ELF-1 (cell line): ENCODE measurements around the gene MYO3B.

Experiments used
- DNase-seq: peaks from one replicate; pipeline ENCODE4 v3.0.0-alpha.2; 2016; ENCODE audit warnings: low read depth, low spot score

Gene MYO3B

GRCh38 chr2:170212625-170213280 lies 34.8 kb downstream of the MYO3B start:
- DNase-seq: peak; percentile 31

GRCh38 chr2:170213281-170213625 lies 35.3 kb downstream of the MYO3B start:
- DNase-seq: peak; percentile 59

GRCh38 chr2:170213651-170214050 lies 35.7 kb downstream of the MYO3B start:
- no peak for DNase-seq

GRCh38 chr2:170214309-170214948 lies 36.5 kb downstream of the MYO3B start:
- peak; percentile 83 for DNase-seq

GRCh38 chr2:170215021-170215420 lies 37.1 kb downstream of the MYO3B start:
- DNase-seq: no peak

GRCh38 chr2:170216428-170216827 lies 38.5 kb downstream of the MYO3B start:
- no peak for DNase-seq

- no peak for DNase-seq
These were observed 39.0 kb downstream of the MYO3B start for GRCh38 chr2:170216981-170217380.

- no peak for DNase-seq
These were observed 39.9 kb downstream of the MYO3B start for GRCh38 chr2:170217778-170218251.

- DNase-seq: no peak
These were observed 40.5 kb downstream of the MYO3B start for GRCh38 chr2:170218456-170218855.

- peak; percentile 50 for DNase-seq
These were observed 41.0 kb downstream of the MYO3B start for GRCh38 chr2:170218931-170219330.

GRCh38 chr2:170221317-170222288 lies 43.7 kb downstream of the MYO3B start:
- DNase-seq: no peak

GRCh38 chr2:170222298-170222697 lies 44.4 kb downstream of the MYO3B start:
- DNase-seq: peak; percentile 78

- DNase-seq: no peak
These were observed 44.9 kb downstream of the MYO3B start for GRCh38 chr2:170222842-170223241.

GRCh38 chr2:170224692-170225294 lies 46.8 kb downstream of the MYO3B start:
- no peak for DNase-seq

- DNase-seq: peak; percentile 81
These were observed 48.3 kb downstream of the MYO3B start for GRCh38 chr2:170226216-170226615.

- no peak for DNase-seq
These were observed 49.6 kb downstream of the MYO3B start for GRCh38 chr2:170227507-170227947.

GRCh38 chr2:170227951-170228350 lies 50.0 kb downstream of the MYO3B start:
- DNase-seq: no peak

- no peak for DNase-seq
These were observed 50.5 kb downstream of the MYO3B start for GRCh38 chr2:170228429-170228828.

- DNase-seq: no peak
These were observed 51.2 kb downstream of the MYO3B start for GRCh38 chr2:170229125-170229524.

- no peak for DNase-seq
These were observed 51.8 kb downstream of the MYO3B start for GRCh38 chr2:170229744-170230143.

GRCh38 chr2:170235860-170236679 lies 58.1 kb downstream of the MYO3B start:
- DNase-seq: peak; percentile 76
